Pancreas (tissue), 10 donors: Measurements from ENCODE around the gene OTOP2. TPM values are rescaled to one million over a fixed set of nuclear protein-coding genes. Genes with fewer than 3 reads are reported as not detected.
A peak's percentile ranks its signal among the peaks of the same experiment; 100 is the strongest.

ENCODE experiments used
- ATAC-seq, 4 donors: fragments of 200-7000 bp; cut with Tn5 transposase; one replicate each; pipeline versions ENCODE4 v1.8.0 to v1.9.1; 2020; ENCODE audit warnings: mild to moderate bottlenecking in 4 of 4, moderate library complexity in 4 of 4
- DNase-seq, 6 donors: peaks; one replicate each; pipeline ENCODE4 v3.0.0-alpha.2; 2020
- FAIRE-seq: peaks from 2 replicates; lab custom pipeline; 2012; peaks lifted over from hg19 to GRCh38; lab: Jason Lieb, UNC
- H3K27ac ChIP-seq, 4 donors: fragments of 200-600 bp; sonication (generic); 1 replicate in 3 of 4; 2 replicates in 1 of 4; pipeline versions ENCODE4 v1.5.0 to v1.8.0; 2020
- H3K27me3 ChIP-seq, 4 donors: fragments of 200-600 bp; one replicate each; pipeline ENCODE4 v1.8.0; 2021
- H3K36me3 ChIP-seq, 3 donors: fragments of 200-600 bp; sonication (generic) in 1 of 3; one replicate each; pipeline versions ENCODE4 v1.5.0 to v1.8.0; 2020 to 2021
- H3K4me1 ChIP-seq, 3 donors: fragments of 200-600 bp; one replicate each; pipeline ENCODE4 v1.8.0; 2021
- H3K4me3 ChIP-seq, 4 donors: fragments of 200-600 bp; sonication (generic) in 2 of 4; one replicate each; pipeline versions ENCODE4 v1.5.0 to v1.8.0; 2020 to 2021
- H3K9me3 ChIP-seq, 4 donors: fragments of 200-600 bp; one replicate each; pipeline ENCODE4 v1.8.0; 2021
- WGBS, 2 donors: extraction: QIAGEN DNeasy Blood & Tissue Kit; methylation state at CpG; one replicate each; pipeline ENCODE4 v1.1.7; 2013; 5-methylcytosine and 5-hydroxymethylcytosine counted together
- intact Hi-C, 3 donors: fragments of 100-400 bp; cut with DNase I; formaldehyde crosslinking; loops; one replicate each; pipeline versions ENCODE4 v1.11.1 to v1.14.2; 2022
- polyA plus RNA-seq, 2 donors: library from polyadenylated mRNA; stranded (reverse); fragments of 200-250 nt; gene quantifications; one replicate each; pipeline ENCODE4 v1.2.3, GENCODE V29; 2013
- total RNA-seq, 6 donors: library from RNA; stranded (reverse); fragmentation: NEBNext Ultra II Directional in 4 of 6; extraction: Animal tissue kit (Norgen Biotek cat#: 25700) in 4 of 6; gene quantifications; one replicate each; pipeline versions ENCODE4 v1.2.1 to v1.2.4, GENCODE V29; 2021 to 2023
- TF ChIP-seq, protein P1 (sequence below), 4 donors: fragments of 200-600 bp; sonication (generic) in 3 of 4; IDR thresholded peaks; one replicate each; pipeline versions ENCODE4 v1.5.0 to v1.8.0; 2021; ENCODE audit warnings: antibody characterized with exemption in 4 of 4
- donor health status: healthy with polysubstance abuse.
- donor health status: DM: no; HTN: no; CAD: no; lungs with moderate emphysema.
- donor health status: DM: no; HTN: no; CAD: no.
- donor health status: control.
- donor health status: control.
- donor health status: Bipolar disorder and iron deficiency.
- donor health status: DM: yes; HTN: yes; CAD: no.
- donor health status: DM: no; HTN: no; CAD: no.
- donor health status: DM: no; HTN: no; CAD: no.
- donor health status: DM: yes; HTN: yes; CAD: no.

Gene OTOP2
- total and polyA plus RNA-seq, 8 donors = not detected

DNA sequence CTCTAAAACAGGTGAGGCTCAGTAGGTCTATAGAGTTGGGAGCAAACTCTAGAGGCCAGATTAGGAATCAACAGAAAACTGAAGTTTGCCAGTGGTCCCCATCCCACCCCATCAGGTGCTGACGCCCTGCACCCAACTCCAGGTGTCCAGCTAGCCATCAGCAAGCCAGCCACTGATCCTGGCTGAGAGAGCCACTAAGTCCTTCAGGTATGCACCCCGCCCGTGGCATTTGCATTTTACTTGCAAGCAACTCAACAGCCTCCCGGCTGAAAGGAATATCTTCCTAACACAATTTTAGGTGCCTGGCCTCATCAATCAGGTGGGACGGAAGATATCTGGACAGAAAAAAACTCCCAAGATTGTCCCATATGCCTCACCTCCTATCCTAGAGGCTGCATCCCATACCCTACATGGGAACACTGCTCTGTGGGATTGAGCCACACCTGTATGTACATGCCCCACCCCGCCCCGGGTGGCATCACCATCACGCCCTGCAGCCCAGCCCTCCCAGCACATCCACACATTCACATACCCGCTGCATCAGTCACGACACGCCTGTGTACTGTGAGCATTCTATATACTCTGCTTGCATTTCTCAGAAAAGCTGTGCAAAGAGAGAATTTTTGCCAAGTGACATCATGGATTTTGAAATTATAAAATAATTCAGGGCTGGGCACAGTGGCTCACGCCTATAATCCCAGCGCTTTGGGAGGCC lies 19.9 kb downstream of the OTOP2 start:
- TF ChIP-seq, protein P1, sequence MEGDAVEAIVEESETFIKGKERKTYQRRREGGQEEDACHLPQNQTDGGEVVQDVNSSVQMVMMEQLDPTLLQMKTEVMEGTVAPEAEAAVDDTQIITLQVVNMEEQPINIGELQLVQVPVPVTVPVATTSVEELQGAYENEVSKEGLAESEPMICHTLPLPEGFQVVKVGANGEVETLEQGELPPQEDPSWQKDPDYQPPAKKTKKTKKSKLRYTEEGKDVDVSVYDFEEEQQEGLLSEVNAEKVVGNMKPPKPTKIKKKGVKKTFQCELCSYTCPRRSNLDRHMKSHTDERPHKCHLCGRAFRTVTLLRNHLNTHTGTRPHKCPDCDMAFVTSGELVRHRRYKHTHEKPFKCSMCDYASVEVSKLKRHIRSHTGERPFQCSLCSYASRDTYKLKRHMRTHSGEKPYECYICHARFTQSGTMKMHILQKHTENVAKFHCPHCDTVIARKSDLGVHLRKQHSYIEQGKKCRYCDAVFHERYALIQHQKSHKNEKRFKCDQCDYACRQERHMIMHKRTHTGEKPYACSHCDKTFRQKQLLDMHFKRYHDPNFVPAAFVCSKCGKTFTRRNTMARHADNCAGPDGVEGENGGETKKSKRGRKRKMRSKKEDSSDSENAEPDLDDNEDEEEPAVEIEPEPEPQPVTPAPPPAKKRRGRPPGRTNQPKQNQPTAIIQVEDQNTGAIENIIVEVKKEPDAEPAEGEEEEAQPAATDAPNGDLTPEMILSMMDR (IDR thresholded peaks at IDR 0.05) = no peak
- Histone ChIP-seq H3K27me3 (no peaks in the 10 kb centered on the region), H3K9me3 (no peaks in the 10 kb centered on the region), H3K4me3 (no peak overlapping the region), H3K4me1 (no peaks in the 10 kb centered on the region), H3K36me3 (no peaks in the 10 kb centered on the region), H3K27ac (no peak overlapping the region)
- intact Hi-C loops = no loop called here
- WGBS, 2 donors = 71 to 77% methylated on average over 13 of the region's 13 CpGs
- no peak for FAIRE-seq
- no peak for DNase-seq
- ATAC-seq = no peak

DNA sequence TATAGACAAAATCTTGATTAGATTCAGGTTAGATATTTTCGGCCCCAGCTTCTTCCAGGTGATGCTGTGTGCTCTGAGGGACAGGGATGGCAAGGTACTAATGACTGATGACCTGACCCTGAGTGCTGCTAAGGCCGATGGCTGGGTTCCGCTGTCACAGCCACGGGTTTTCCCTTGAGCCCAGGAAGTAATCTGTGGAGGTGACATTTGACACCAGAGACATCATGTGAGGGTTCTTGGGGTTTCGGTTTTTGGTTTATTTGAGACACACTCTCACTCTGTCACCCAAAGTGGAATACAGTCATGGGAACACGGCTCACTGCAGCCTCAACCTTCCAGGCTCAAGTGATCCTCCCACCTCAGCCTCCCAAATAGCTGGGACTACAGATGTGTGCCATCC lies 21.5 kb downstream of the OTOP2 start:
- no peaks in the 10 kb centered on the region for H3K9me3 ChIP-seq
- H3K4me1 ChIP-seq = no peaks in the 10 kb centered on the region
- DNase-seq (no peak), ATAC-seq (no peak), FAIRE-seq (no peak)
- H3K36me3 ChIP-seq = no peaks in the 10 kb centered on the region
- WGBS, 2 donors = 42 to 49% methylated on average over 6 of the region's 6 CpGs
- TF ChIP-seq, protein P1 (IDR thresholded peaks at IDR 0.05) = no peak
- no peak overlapping the region for H3K27ac ChIP-seq
- H3K4me3 ChIP-seq = no peak overlapping the region
- no peaks in the 10 kb centered on the region for H3K27me3 ChIP-seq
- intact Hi-C loops = no loop called here

DNA sequence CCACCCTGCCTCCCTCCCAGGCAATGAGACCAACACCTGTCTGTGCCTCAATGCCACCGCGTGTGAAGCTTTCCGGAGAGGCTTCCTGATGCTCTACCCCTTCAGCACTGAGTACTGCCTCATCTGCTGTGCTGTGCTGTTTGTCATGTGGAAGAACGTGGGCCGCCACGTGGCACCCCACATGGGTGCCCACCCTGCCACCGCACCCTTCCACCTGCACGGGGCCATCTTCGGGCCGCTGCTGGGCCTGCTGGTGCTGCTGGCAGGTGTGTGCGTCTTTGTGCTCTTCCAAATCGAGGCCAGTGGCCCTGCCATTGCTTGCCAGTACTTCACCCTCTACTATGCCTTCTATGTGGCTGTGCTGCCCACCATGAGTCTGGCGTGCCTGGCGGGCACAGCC lies 22.6 kb downstream of the OTOP2 start:
- peaks cover 0 to 7% (median 3%) of the 10 kb centered on the region in 3 donors for H3K36me3 ChIP-seq
- no peak for FAIRE-seq
- intact Hi-C loops = no loop called here
- peak in 1 of 6 donors; percentile 30 for DNase-seq
- TF ChIP-seq, protein P1 (IDR thresholded peaks at IDR 0.05) = no peak
- no peaks in the 10 kb centered on the region for H3K27me3 ChIP-seq
- no peaks in the 10 kb centered on the region for H3K4me1 ChIP-seq
- no peak overlapping the region for H3K4me3 ChIP-seq
- no peak overlapping the region for H3K27ac ChIP-seq
- no peaks in the 10 kb centered on the region for H3K9me3 ChIP-seq
- ATAC-seq = no peak
- WGBS, 2 donors = 84 to 85% methylated on average over 14 of the region's 14 CpGs

DNA sequence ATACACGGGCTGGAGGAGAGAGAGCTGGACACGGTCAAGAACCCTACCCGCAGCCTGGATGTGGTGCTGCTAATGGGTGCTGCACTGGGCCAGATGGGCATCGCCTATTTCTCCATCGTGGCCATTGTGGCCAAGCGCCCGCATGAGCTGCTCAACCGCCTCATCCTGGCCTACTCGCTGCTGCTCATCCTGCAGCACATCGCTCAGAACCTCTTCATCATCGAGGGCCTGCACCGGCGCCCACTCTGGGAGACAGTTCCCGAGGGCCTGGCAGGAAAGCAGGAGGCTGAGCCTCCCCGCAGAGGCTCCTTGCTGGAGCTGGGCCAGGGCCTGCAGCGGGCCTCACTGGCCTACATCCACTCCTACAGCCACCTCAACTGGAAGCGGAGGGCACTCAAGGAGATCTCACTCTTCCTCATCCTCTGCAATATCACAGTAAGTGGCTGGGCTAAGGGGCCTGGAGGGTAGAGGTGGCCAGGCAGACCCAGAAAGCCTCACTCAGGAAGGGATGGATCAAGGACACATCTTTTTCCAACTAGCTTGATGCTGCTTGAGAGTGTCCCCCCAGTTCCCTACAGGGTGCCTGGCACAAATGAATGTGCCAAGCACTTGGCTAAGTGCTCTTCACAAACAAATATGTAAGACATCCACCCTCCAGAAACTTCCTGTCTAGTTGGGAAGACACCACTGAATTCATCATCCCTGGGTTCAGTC lies 23.1 kb downstream of the OTOP2 start:
- intact Hi-C loops = no loop called here
- Histone ChIP-seq H3K9me3 (no peaks in the 10 kb centered on the region), H3K4me3 (no peak overlapping the region), H3K27ac (no peak overlapping the region), H3K27me3 (no peaks in the 10 kb centered on the region), H3K4me1 (no peaks in the 10 kb centered on the region), H3K36me3 (peaks cover 0 to 10% (median 4%) of the 10 kb centered on the region in 3 donors)
- DNase-seq = peak in 1 of 6 donors; percentile 50
- 90 to 92% methylated on average over 17 of the region's 17 CpGs for WGBS, 2 donors
- no peak for FAIRE-seq
- TF ChIP-seq, protein P1 (IDR thresholded peaks at IDR 0.05) = no peak
- ATAC-seq = no peak
